B cell (primary cell): ENCODE results near the gene HAPLN1. TPM values are rescaled to one million over a fixed set of nuclear protein-coding genes. Genes with fewer than 3 reads are reported as not detected.

ENCODE experiments used
- ATAC-seq: fragments of 200-7000 bp; cut with Tn5 transposase; one replicate; pipeline ENCODE4 v1.10.0; 2021; ENCODE audit warnings: low read depth, mild to moderate bottlenecking, moderate number of reproducible peaks, moderate library complexity
- CTCF ChIA-PET: fragments of 350-600 bp; sonication (Branson Sonifier 250); formaldehyde crosslinking; loops from one replicate; lab custom pipeline; 2021; ENCODE audit warnings: antibody characterized with exemption, inconsistent platforms; lab: Charles Lee
- POLR2A ChIA-PET: fragments of 350-600 bp; sonication (Branson Sonifier 250); formaldehyde crosslinking; loops from one replicate; lab custom pipeline; 2021; ENCODE audit warnings: antibody characterized with exemption; lab: Charles Lee
- DNase-seq: peaks from one replicate; pipeline ENCODE4 v3.0.0; 2013
- H2AFZ ChIP-seq: 2 replicates; pipeline ENCODE4 v1.6.1; 2012; ENCODE audit warnings: mild to moderate bottlenecking, low read depth, low read length; ENCODE audit not compliant: insufficient read depth, poor library complexity, severe bottlenecking
- H3K27ac ChIP-seq, 2 donors: 1 replicate in 1 of 2; 2 replicates in 1 of 2; pipeline ENCODE4 v1.5.1; 2012 to 2013; ENCODE audit warnings: low read length in 2 of 2, mild to moderate bottlenecking in 2 of 2, moderate library complexity in 1 of 2
- H3K27me3 ChIP-seq, 4 experiments: fragments of 200-600 bp in 1 of 4; sonication (generic) in 1 of 4; replicated peaks in 1 of 4; 1 replicate in 2 of 4; 2 replicates in 2 of 4; pipeline versions ENCODE4 v1.6.1 to v1.7.0; 2013 to 2016; ENCODE audit warnings: low read length in 3 of 4, mild to moderate bottlenecking in 2 of 4, mixed read lengths in 1 of 4, moderate library complexity in 1 of 4; ENCODE audit not compliant: insufficient read depth in 4 of 4, control insufficient read depth in 3 of 4; ENCODE audit errors: control extremely low read depth in 1 of 4
- H3K36me3 ChIP-seq, 2 experiments: replicated peaks in 1 of 2; 1 replicate in 1 of 2; 2 replicates in 1 of 2; pipeline versions ENCODE4 v1.6.1 to v1.7.1; 2013; ENCODE audit warnings: low read length in 1 of 2; ENCODE audit not compliant: insufficient read depth in 2 of 2, control insufficient read depth in 1 of 2; ENCODE audit errors: control extremely low read depth in 1 of 2, extremely low read depth in 1 of 2
- H3K4me1 ChIP-seq, 2 donors: fragments of 200-600 bp in 1 of 2; sonication (generic) in 1 of 2; 1 replicate in 1 of 2; 2 replicates in 1 of 2; pipeline versions ENCODE4 v1.5.1 to v1.6.1; 2013 to 2017; ENCODE audit warnings: low read length in 2 of 2; ENCODE audit not compliant: control insufficient read depth in 2 of 2, insufficient read depth in 2 of 2
- H3K4me2 ChIP-seq: replicated peaks from 2 replicates; pipeline ENCODE3; 2012; ENCODE audit warnings: mild to moderate bottlenecking, low read depth, low read length; ENCODE audit not compliant: poor library complexity, severe bottlenecking
- H3K4me3 ChIP-seq, 5 experiments: fragments of 200-600 bp in 1 of 5; sonication (generic) in 1 of 5; 1 replicate in 3 of 5; 2 replicates in 2 of 5; pipeline versions ENCODE4 v1.5.1 to v1.7.0; 2011 to 2016; ENCODE audit warnings: low read length in 4 of 5, mild to moderate bottlenecking in 4 of 5, low read depth in 2 of 5, control low read depth in 1 of 5, moderate library complexity in 1 of 5; ENCODE audit not compliant: insufficient read depth in 1 of 5; ENCODE audit errors: control extremely low read depth in 1 of 5, extremely low read depth in 1 of 5
- H3K79me2 ChIP-seq: fragments of 200-600 bp; sonication (generic); one replicate; pipeline ENCODE4 v1.6.0; 2016; ENCODE audit warnings: low read length; ENCODE audit not compliant: control insufficient read depth, insufficient read depth
- H3K9ac ChIP-seq: fragments of 200-600 bp; sonication (generic); 2 replicates; pipeline ENCODE4 v1.6.1; 2017; ENCODE audit warnings: mild to moderate bottlenecking, low read length, moderate library complexity
- H3K9me3 ChIP-seq, 3 donors: one replicate each; pipeline versions ENCODE4 v1.6.1 to v1.7.1; 2013; ENCODE audit warnings: low read length in 2 of 3; ENCODE audit not compliant: control insufficient read depth in 2 of 3, insufficient read depth in 1 of 3; ENCODE audit errors: control extremely low read depth in 1 of 3
- H4K20me1 ChIP-seq: 2 replicates; pipeline ENCODE4 v1.6.0; 2012; ENCODE audit warnings: mild to moderate bottlenecking, low read length; ENCODE audit not compliant: insufficient read depth, control insufficient read depth, poor library complexity, severe bottlenecking
- H3K27ac Mint-ChIP-seq: one replicate; pipeline ENCODE4 v1.8.0; 2021; ENCODE audit warnings: mixed read lengths
- H3K27me3 Mint-ChIP-seq: one replicate; pipeline ENCODE4 v1.8.0; 2021; ENCODE audit warnings: mixed read lengths
- H3K4me1 Mint-ChIP-seq: one replicate; pipeline ENCODE4 v1.8.0; 2021; ENCODE audit warnings: mixed read lengths
- H3K4me3 Mint-ChIP-seq: one replicate; pipeline ENCODE4 v1.8.0; 2021; ENCODE audit warnings: mixed read lengths
- H3K9me3 Mint-ChIP-seq: one replicate; pipeline ENCODE4 v1.8.0; 2022; ENCODE audit warnings: mixed read lengths; ENCODE audit not compliant: insufficient read depth
- CTCF ChIP-seq: fragments of 200-600 bp; IDR thresholded peaks from one replicate; pipeline ENCODE4 v1.8.0; 2022; ENCODE audit warnings: antibody characterized with exemption, mild to moderate bottlenecking
- EZH2 ChIP-seq: IDR thresholded peaks from 2 replicates; pipeline ENCODE4 v1.6.1; 2012; ENCODE audit warnings: borderline replicate concordance, low read depth, mild to moderate bottlenecking, moderate library complexity, low read length; ENCODE audit not compliant: insufficient read depth, poor library complexity, severe bottlenecking
- WGBS: methylation state at CpG from one replicate; pipeline ENCODE4 v1.1.5; 2013; ENCODE audit warnings: missing lambda C conversion rate; ENCODE audit not compliant: insufficient coverage; 5-methylcytosine and 5-hydroxymethylcytosine counted together
- intact Hi-C: fragments of 100-400 bp; cut with micrococcal nuclease; formaldehyde crosslinking; loops from one replicate; pipeline ENCODE4 v1.10.0; 2022
- polyA plus RNA-seq: library from polyadenylated mRNA; depleted of rRNA; stranded (reverse); fragments of >200 nt; gene quantifications from 2 replicates; pipeline ENCODE4 v1.2.3, GENCODE V29; 2012
- total RNA-seq, 2 donors: library from RNA; stranded (reverse); fragments of 120-200 nt in 1 of 2; gene quantifications; 1 replicate in 1 of 2; 2 replicates in 1 of 2; pipeline versions ENCODE4 v1.2.3 to v1.2.4, GENCODE V29; 2013 to 2022

HAPLN1 gene
- total and polyA plus RNA-seq, 2 donors (not counting 1 experiment from before 2014, with no cell fraction given): not detected

DNA sequence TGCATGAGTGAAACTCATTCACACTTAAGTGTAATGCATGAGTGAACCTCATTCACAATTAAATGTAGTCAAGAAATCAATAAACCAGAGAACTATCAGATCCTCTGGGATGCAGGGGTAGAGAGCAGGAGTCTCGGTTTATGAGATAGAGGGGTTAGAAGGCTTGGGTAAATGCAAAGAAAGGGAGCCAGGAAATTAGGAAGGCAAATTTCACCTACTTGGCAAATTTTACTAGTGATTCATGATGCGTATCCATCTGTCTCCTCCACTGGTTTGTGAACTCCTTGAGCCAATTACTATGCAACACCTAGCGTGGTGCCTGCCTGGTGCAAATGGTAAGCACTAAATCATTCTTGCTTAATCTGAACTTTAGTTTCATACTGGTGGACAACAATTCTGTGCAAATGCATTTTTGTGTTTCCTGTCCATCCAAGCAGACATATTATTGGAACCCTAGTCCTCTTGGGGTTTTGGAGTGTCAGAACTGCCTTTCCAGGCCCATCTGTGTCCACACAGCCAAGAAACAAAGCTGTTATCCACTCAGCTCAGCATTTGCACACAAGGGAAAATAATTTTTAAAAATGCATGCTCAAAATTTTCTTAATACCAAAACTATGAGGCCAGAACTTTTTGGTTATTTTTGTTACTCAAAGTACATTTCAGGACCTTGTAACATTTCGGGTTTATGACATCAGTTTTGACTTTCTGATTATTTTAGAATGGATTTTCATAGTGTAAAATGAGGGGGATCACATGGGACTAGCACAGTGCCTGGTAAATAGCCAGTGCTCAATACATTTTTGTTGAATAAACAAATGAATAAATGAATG, 5.2 kb downstream of the HAPLN1 start:
- DNase-seq (no peak), ATAC-seq (no peak)
- 100% methylated on average over 1 of the region's 4 CpGs for WGBS
- no peaks in the 10 kb centered on the region for H3K9me3 ChIP-seq
- peaks cover 30% of the 10 kb centered on the region for H3K27me3 Mint-ChIP-seq
- H3K79me2 ChIP-seq: no peaks in the 10 kb centered on the region
- no peaks in the 10 kb centered on the region for H3K4me1 Mint-ChIP-seq
- no peak overlapping the region for H3K27ac ChIP-seq
- ChIA-PET POLR2A (no interaction called here), CTCF (interaction anchor here (1.0 kb wide), 1 partner anchor 10 kb away, joined by 4 read pairs; no protein-coding TSS in a partner anchor)
- H3K36me3 ChIP-seq: no peaks in the 10 kb centered on the region
- no peak overlapping the region for H2AFZ ChIP-seq
- no peak overlapping the region for H3K4me3 ChIP-seq
- H3K4me3 Mint-ChIP-seq: no peak overlapping the region
- no peak overlapping the region for H3K4me2 ChIP-seq
- H3K9me3 Mint-ChIP-seq: no peaks in the 10 kb centered on the region
- H3K27me3 ChIP-seq: no peaks in the 10 kb centered on the region
- H3K9ac ChIP-seq: no peak overlapping the region
- no peak for TF ChIP-seq EZH2
- TF ChIP-seq CTCF: no peak
- intact Hi-C loops: no loop called here
- no peak overlapping the region for H3K27ac Mint-ChIP-seq
- no peaks in the 10 kb centered on the region for H3K4me1 ChIP-seq
- no peaks in the 10 kb centered on the region for H4K20me1 ChIP-seq

GRCh38 chr5:83714810-83715209, 5.8 kb downstream of the HAPLN1 start:
- Histone ChIP-seq H3K9ac (no peak overlapping the region), H3K27me3 (no peaks in the 10 kb centered on the region), H4K20me1 (no peaks in the 10 kb centered on the region), H2AFZ (no peak overlapping the region), H3K79me2 (no peaks in the 10 kb centered on the region), H3K4me3 (no peak overlapping the region), H3K4me2 (no peak overlapping the region), H3K4me1 (no peaks in the 10 kb centered on the region), H3K36me3 (no peaks in the 10 kb centered on the region), H3K9me3 (no peaks in the 10 kb centered on the region), H3K27ac (no peak overlapping the region)
- ChIA-PET POLR2A (no interaction called here), CTCF (no interaction called here)
- Mint-ChIP-seq H3K9me3 (no peaks in the 10 kb centered on the region), H3K27me3 (peaks cover 23% of the 10 kb centered on the region), H3K27ac (no peak overlapping the region), H3K4me3 (no peak overlapping the region), H3K4me1 (no peaks in the 10 kb centered on the region)
- 100% methylated on average over 1 of the region's 1 CpG for WGBS
- TF ChIP-seq CTCF (no peak), EZH2 (no peak)
- intact Hi-C loops: no loop called here
- no peak for ATAC-seq
- DNase-seq: no peak
